ENCODE measurements around the gene IMPG2.
"Not testable (repeated sequence)": the region's sequence is repeated elsewhere in the genome, so short reads cannot be mapped to it uniquely, and the experiment has no call there.

IMPG2 gene

DNA sequence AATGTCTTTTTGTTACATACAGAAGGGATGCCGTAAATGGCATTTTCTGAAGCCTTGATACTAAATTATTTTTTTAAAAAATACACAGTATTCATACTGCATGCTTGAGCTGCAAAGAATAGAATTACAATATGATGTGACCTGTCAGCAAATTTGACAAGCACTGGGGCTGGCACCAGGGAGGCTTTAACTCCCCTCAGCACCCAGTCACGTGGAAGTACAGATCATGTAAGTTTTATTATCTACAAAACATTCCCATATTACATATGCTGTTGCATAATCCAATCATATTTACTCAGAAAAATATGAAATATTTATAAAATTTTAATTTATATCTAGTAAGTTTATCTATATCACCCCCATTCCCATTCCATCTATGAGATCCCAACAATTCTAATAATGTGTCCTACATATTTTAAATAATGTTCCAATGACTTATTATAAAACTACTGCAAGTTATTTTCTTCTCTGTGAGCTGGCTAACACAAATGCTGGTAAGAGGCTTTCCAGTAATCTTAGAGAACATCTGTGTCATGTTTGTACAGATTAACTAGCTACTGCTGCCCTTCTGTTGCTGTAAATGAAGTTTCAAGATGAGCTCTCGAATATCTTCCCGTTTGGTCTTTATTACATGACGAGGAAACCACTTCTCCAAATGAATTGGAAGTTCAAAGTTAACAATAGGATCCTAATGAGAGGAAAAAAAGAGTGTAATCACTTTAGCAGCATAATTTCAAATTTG is 5.2 kb upstream of the IMPG2 start:
- ChIA-PET POLR2A (interaction anchor here (0.6 kb wide), 1 partner anchor 362 kb away, joined by 4 read pairs; no protein-coding TSS in a partner anchor), CTCF (interaction anchor here (0.6 kb wide), 1 partner anchor 24 kb away, joined by 3 read pairs; no protein-coding TSS in a partner anchor)
- TF ChIP-seq, protein P1, sequence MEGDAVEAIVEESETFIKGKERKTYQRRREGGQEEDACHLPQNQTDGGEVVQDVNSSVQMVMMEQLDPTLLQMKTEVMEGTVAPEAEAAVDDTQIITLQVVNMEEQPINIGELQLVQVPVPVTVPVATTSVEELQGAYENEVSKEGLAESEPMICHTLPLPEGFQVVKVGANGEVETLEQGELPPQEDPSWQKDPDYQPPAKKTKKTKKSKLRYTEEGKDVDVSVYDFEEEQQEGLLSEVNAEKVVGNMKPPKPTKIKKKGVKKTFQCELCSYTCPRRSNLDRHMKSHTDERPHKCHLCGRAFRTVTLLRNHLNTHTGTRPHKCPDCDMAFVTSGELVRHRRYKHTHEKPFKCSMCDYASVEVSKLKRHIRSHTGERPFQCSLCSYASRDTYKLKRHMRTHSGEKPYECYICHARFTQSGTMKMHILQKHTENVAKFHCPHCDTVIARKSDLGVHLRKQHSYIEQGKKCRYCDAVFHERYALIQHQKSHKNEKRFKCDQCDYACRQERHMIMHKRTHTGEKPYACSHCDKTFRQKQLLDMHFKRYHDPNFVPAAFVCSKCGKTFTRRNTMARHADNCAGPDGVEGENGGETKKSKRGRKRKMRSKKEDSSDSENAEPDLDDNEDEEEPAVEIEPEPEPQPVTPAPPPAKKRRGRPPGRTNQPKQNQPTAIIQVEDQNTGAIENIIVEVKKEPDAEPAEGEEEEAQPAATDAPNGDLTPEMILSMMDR (IDR thresholded peaks at IDR 0.05; ENCODE audit: insufficient read depth, low read length, missing control alignments), result no peak
- DNase-seq (ENCODE audit: low read depth, low spot score), result no peak
- H3K4me3 ChIP-seq (ENCODE audit: low read depth, low read length), result no peak overlapping the region

DNA sequence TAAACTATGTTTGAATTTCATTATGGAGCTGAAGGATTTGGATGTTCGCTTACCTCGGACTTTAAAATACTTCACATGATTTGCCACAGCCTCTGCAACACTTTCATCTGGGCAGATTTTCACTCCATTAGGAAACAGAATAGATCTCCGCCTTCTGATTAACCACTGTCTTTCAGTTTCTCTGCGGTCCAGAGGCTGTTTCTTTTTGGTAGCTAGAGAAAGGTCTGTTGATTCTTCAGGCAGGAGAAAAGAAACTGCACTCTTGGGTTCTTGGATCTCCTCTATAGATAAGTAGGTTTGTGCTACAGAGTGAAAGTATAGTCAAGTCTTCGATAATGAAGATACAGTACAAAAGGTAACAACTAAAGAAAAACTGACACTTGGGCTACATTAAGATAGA is 844 bp downstream of the IMPG2 start:
- TF ChIP-seq, protein P1 (IDR thresholded peaks at IDR 0.05; ENCODE audit: insufficient read depth, low read length, missing control alignments), result no peak
- ChIA-PET CTCF (no interaction called here), POLR2A (no interaction called here)
- no peak overlapping the region for H3K4me3 ChIP-seq (ENCODE audit: low read depth, low read length)
- DNase-seq (ENCODE audit: low read depth, low spot score), result no peak

DNA sequence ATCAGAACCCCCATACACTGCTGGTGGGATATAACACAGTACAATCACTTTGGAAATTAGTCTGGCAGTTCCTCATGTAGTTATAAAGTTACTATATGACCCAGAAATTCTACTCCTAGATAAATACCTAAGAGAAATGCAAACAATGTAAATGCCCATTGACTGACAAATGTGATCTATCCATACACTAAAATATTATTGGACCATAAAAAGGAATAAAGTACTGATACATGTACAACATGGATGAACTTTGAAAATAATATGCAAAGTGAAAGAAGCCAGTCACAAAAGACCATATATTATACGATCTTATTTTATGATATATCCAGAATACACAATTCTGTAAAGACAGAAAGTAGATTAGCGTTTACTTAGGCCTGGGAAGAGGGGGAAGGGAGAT is 7.8 kb downstream of the IMPG2 start:
- POLR2A ChIA-PET, result no interaction called here
- CTCF ChIA-PET, result no interaction called here
- TF ChIP-seq, protein P1 (IDR thresholded peaks at IDR 0.05; ENCODE audit: insufficient read depth, low read length, missing control alignments), result no peak
- no peak overlapping the region for H3K4me3 ChIP-seq (ENCODE audit: low read depth, low read length)
- DNase-seq (ENCODE audit: low read depth, low spot score), result no peak

DNA sequence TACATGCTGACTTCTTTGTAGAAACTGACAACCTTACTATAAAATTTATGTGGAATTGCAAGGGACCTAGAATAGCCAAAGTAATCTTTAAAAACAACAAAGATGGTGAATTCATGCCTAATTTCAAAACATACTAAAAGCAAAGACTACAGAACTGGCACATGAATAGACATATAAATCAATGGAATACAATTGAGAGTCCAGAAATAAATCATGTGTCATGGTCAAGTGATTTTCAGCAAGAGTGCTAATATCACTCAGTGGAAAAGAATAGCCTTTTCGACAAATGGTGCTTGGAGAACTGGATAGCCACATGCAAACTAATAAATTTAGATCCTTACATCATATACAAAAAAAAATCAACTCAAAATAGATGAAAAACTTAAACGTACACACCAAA is 8.7 kb downstream of the IMPG2 start:
- TF ChIP-seq, protein P1 (IDR thresholded peaks at IDR 0.05; ENCODE audit: insufficient read depth, low read length, missing control alignments), result no peak
- ChIA-PET CTCF (no interaction called here), POLR2A (no interaction called here)
- no peak for DNase-seq (ENCODE audit: low read depth, low spot score)
- no peak overlapping the region for H3K4me3 ChIP-seq (ENCODE audit: low read depth, low read length)

DNA sequence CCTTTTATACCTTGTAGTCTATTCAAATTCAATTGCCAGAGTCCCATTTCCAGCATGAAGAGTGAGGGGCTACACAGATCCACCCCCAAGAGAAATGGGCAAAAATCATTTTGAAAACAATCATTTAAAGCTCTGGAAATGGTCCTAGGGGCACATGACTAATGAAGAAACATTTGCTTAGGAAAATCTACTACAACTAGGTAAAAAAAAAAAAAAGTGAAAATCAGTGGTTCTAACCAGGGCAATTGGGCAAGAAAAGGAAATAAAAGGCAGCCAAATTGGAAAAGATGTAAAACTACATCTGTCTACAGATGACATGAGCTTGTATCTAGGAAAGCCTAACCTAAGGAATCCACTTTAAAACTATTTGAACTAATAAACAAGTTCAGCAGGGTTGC is 9.4 kb downstream of the IMPG2 start:
- no peak overlapping the region for H3K4me3 ChIP-seq (ENCODE audit: low read depth, low read length)
- ChIA-PET POLR2A (no interaction called here), CTCF (interaction anchor here (1.4 kb wide), 1 partner anchor 11 kb away, joined by 3 read pairs; no protein-coding TSS in a partner anchor)
- TF ChIP-seq, protein P1 (IDR thresholded peaks at IDR 0.05; ENCODE audit: insufficient read depth, low read length, missing control alignments), result no peak
- DNase-seq (ENCODE audit: low read depth, low spot score), result no peak

DNA sequence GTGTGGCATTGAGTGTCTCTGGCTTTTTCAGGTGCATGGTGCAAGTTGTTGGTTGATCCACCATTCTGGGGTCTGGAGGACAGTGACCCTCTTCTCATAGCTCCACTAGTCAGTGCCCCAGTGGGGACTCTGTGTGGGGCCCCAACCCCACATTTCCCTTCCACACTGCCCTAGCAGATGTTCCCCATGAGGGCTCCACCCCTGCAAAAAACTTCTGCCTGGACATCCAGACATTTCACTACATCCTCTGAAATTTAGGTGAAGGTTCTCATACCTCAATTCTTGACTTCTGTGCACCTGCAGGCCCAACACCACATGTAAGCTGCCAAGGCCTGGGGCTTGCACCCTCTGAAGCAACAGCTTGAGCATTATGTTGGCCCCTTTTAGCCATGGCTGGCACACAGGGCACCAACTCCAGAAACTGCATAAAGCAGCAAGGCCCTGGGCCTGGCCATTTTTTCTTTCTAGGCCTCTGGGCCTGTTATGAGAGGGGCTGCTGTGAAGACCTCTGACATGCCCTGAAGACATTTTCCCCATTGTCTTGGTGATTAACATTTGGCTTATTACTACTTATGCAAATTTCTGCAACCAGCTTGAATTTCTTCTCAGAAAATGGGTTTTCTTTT is 12.1 kb downstream of the IMPG2 start:
- H3K4me3 ChIP-seq (ENCODE audit: low read depth, low read length); POLR2A ChIA-PET; CTCF ChIA-PET; DNase-seq (ENCODE audit: low read depth, low spot score): not testable (repeated sequence)
